Measurements from ENCODE around the gene CLK3. TPM values are rescaled to one million over a fixed set of nuclear protein-coding genes. Genes with fewer than 3 reads are reported as not detected.
A peak's percentile ranks its signal among the peaks of the same experiment; 100 is the strongest.

The CLK3 gene
- polyA plus RNA-seq, 2 of the 4 experiments (the other 2 are of a cell fraction), result 35.7 to 48.2 TPM

GRCh38 chr15:74614744-74615507, 710 bp upstream of the CLK3 start (continued):
- TF ChIP-seq, protein P1, sequence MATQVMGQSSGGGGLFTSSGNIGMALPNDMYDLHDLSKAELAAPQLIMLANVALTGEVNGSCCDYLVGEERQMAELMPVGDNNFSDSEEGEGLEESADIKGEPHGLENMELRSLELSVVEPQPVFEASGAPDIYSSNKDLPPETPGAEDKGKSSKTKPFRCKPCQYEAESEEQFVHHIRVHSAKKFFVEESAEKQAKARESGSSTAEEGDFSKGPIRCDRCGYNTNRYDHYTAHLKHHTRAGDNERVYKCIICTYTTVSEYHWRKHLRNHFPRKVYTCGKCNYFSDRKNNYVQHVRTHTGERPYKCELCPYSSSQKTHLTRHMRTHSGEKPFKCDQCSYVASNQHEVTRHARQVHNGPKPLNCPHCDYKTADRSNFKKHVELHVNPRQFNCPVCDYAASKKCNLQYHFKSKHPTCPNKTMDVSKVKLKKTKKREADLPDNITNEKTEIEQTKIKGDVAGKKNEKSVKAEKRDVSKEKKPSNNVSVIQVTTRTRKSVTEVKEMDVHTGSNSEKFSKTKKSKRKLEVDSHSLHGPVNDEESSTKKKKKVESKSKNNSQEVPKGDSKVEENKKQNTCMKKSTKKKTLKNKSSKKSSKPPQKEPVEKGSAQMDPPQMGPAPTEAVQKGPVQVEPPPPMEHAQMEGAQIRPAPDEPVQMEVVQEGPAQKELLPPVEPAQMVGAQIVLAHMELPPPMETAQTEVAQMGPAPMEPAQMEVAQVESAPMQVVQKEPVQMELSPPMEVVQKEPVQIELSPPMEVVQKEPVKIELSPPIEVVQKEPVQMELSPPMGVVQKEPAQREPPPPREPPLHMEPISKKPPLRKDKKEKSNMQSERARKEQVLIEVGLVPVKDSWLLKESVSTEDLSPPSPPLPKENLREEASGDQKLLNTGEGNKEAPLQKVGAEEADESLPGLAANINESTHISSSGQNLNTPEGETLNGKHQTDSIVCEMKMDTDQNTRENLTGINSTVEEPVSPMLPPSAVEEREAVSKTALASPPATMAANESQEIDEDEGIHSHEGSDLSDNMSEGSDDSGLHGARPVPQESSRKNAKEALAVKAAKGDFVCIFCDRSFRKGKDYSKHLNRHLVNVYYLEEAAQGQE (IDR thresholded peaks at IDR 0.05), result peak; percentile 36
- TF ChIP-seq ZFP36 (IDR thresholded peaks at IDR 0.05; ENCODE audit: borderline replicate concordance, partially characterized antibody) (no peak), RARB (CRISPR knock-in tag; IDR thresholded peaks at IDR 0.05) (no peak), ESRRA (IDR thresholded peaks at IDR 0.05; ENCODE audit: borderline replicate concordance, low read length) (no peak), ELK1 (IDR thresholded peaks at IDR 0.05; ENCODE audit: low read depth, low read length) (no peak)

- peaks cover 16% of the 10 kb centered on the region; the same call in 1 of the 3 replicates for H3K4me1 ChIP-seq
- H3K4me2 ChIP-seq, result peak overlapping the region; percentile 77
- no peaks in the 10 kb centered on the region for H3K9me3 ChIP-seq
- H3K4me3 ChIP-seq, result peak overlapping the region; percentile 93
- H3K27ac ChIP-seq, result peak overlapping the region; percentile 91 to 98
- POLR2A ChIA-PET, result no interaction called here
- 4% methylated on average over 12 of the region's 18 CpGs for WGBS (ENCODE audit: missing lambda C conversion rate)
- no peak for TF ChIP-seq RAD21 (conservative IDR thresholded peaks at IDR 0.05 in 1 of 2, IDR thresholded peaks at IDR 0.05 in 1 of 2)
- no peak for TF ChIP-seq PHF8 (IDR thresholded peaks at IDR 0.05; ENCODE audit: borderline replicate concordance, low read depth)
- TF ChIP-seq, protein P2, sequence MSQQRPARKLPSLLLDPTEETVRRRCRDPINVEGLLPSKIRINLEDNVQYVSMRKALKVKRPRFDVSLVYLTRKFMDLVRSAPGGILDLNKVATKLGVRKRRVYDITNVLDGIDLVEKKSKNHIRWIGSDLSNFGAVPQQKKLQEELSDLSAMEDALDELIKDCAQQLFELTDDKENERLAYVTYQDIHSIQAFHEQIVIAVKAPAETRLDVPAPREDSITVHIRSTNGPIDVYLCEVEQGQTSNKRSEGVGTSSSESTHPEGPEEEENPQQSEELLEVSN (IDR thresholded peaks at IDR 0.05; ENCODE audit: borderline replicate concordance, low read depth), result no peak
- no peak for TF ChIP-seq EHMT2 (IDR thresholded peaks at IDR 0.05; ENCODE audit: low read depth)
- no peak for TF ChIP-seq RNF2 (IDR thresholded peaks at IDR 0.05; ENCODE audit: borderline replicate concordance, low read depth)
- TF ChIP-seq BHLHE40 (IDR thresholded peaks at IDR 0.05; ENCODE audit: low read depth, low read length), result no peak
- no peak for TF ChIP-seq HDAC2 (IDR thresholded peaks at IDR 0.05)
- no peak for TF ChIP-seq CHD2 (IDR thresholded peaks at IDR 0.05; ENCODE audit: low read length, partially characterized antibody)
- TF ChIP-seq HMGXB4 (CRISPR knock-in tag; IDR thresholded peaks at IDR 0.05; ENCODE audit: borderline replicate concordance), result no peak
- TF ChIP-seq ZNF302 (CRISPR knock-in tag; IDR thresholded peaks at IDR 0.05), result no peak
- TF ChIP-seq, protein P1 (IDR thresholded peaks at IDR 0.05), result no peak
- no peak for TF ChIP-seq BCL3 (IDR thresholded peaks at IDR 0.05)
- no peak for TF ChIP-seq HOXB5 (CRISPR knock-in tag; IDR thresholded peaks at IDR 0.05)
- TF ChIP-seq RCOR1 (IDR thresholded peaks at IDR 0.05; ENCODE audit: low read depth, low read length), result no peak
- TF ChIP-seq NFE2L2 (conservative IDR thresholded peaks at IDR 0.05; ENCODE audit: low read length), result no peak
- TF ChIP-seq RARB (CRISPR knock-in tag; IDR thresholded peaks at IDR 0.05), result no peak
- TF ChIP-seq KDM5A (IDR thresholded peaks at IDR 0.05), result no peak
- TF ChIP-seq RFX5 (IDR thresholded peaks at IDR 0.05), result no peak
- TF ChIP-seq MAFK (IDR thresholded peaks at IDR 0.05; ENCODE audit: partially characterized antibody), result no peak
- TF ChIP-seq POLR2A (IDR thresholded peaks at IDR 0.05; ENCODE audit: low read length), result no peak
- ATAC-seq (no peak), DNase-seq (ENCODE audit: low read depth in 1 of 2, low spot score in 1 of 2) (no peak), FAIRE-seq (no peak)
- CTCF ChIA-PET, result interaction anchor here (1.0 to 13.4 kb wide), 5 partner anchors 8 to 242 kb away, joined by 3 to 218 read pairs (median 4); no protein-coding TSS in a partner anchor
These were observed 817 bp downstream of the CLK3 start for GRCh38 chr15:74616366-74616939.
